SK-N-SH treated with all-trans-retinoic acid at 6 μM for 48 hours (cell line): ENCODE data around the gene MTCL1.

Experiments
- ATAC-seq: fragments of 200-7000 bp; cut with Tn5 transposase; 3 replicates; pipeline ENCODE4 v1.9.1; 2020; ENCODE audit warnings: mild to moderate bottlenecking, moderate library complexity
- ARNTL ChIP-seq: fragments of 450-650 bp; formaldehyde crosslinking; IDR thresholded peaks from 2 replicates; pipeline ENCODE4 v1.5.0; 2020; ENCODE audit warnings: low read depth, mild to moderate bottlenecking, moderate library complexity, borderline replicate concordance
- BACH2 ChIP-seq: fragments of 250-450 bp; sonication (Bioruptor Pico); IDR thresholded peaks from 2 replicates; pipeline ENCODE4 v1.9.0; 2021; ENCODE audit warnings: mild to moderate bottlenecking, borderline replicate concordance
- ESRRG ChIP-seq: fragments of 250-450 bp; sonication (Bioruptor Pico); IDR thresholded peaks from 2 replicates; pipeline ENCODE4 v1.6.1; 2021; ENCODE audit warnings: mild to moderate bottlenecking
- GLIS3 ChIP-seq: fragments of 250-450 bp; sonication (Bioruptor Pico); IDR thresholded peaks from 2 replicates; pipeline ENCODE4 v1.5.0; 2020; ENCODE audit warnings: mild to moderate bottlenecking, moderate library complexity
- ISL1 ChIP-seq: fragments of 250-450 bp; sonication (Bioruptor Pico); IDR thresholded peaks from 2 replicates; pipeline ENCODE4 v2.1.2; 2022; ENCODE audit warnings: mild to moderate bottlenecking, moderate library complexity
- OSR1 ChIP-seq: fragments of 250-450 bp; sonication (Bioruptor Pico); IDR thresholded peaks from 2 replicates; pipeline ENCODE4 v1.8.0; 2022; ENCODE audit warnings: moderate library complexity, mild to moderate bottlenecking, inconsistent platforms
- PPARA ChIP-seq: fragments of 250-450 bp; sonication (Bioruptor Pico); IDR thresholded peaks from 2 replicates; pipeline ENCODE4 v1.5.0; 2020; ENCODE audit warnings: mild to moderate bottlenecking, borderline replicate concordance
- SNAI2 ChIP-seq: fragments of 250-450 bp; sonication (Bioruptor Pico); IDR thresholded peaks from 2 replicates; pipeline ENCODE4 v1.5.0; 2020; ENCODE audit warnings: mild to moderate bottlenecking, moderate library complexity
- TCF4 ChIP-seq: fragments of 250-450 bp; sonication (Bioruptor Pico); IDR thresholded peaks from 2 replicates; pipeline ENCODE4 v1.8.0; 2021; ENCODE audit warnings: mild to moderate bottlenecking, moderate library complexity, borderline replicate concordance
- TOX ChIP-seq: fragments of 250-450 bp; sonication (Bioruptor Pico); IDR thresholded peaks from 2 replicates; pipeline ENCODE4 v1.8.0; 2021; ENCODE audit warnings: mild to moderate bottlenecking, moderate library complexity, borderline replicate concordance
- ZC3H10 ChIP-seq: fragments of 250-450 bp; sonication (Bioruptor Pico); IDR thresholded peaks from 2 replicates; pipeline ENCODE4 v1.5.1; 2021; ENCODE audit warnings: mild to moderate bottlenecking, moderate library complexity
- ZFP3 ChIP-seq: fragments of 250-450 bp; sonication (Bioruptor Pico); IDR thresholded peaks from 2 replicates; pipeline ENCODE4 v1.5.0; 2020; ENCODE audit warnings: mild to moderate bottlenecking, moderate library complexity
- ZFP30 ChIP-seq: fragments of 450-650 bp; formaldehyde crosslinking; IDR thresholded peaks from 2 replicates; pipeline ENCODE4 v1.5.0; 2022; ENCODE audit warnings: mild to moderate bottlenecking, moderate library complexity
- ZNF565 ChIP-seq: fragments of 450-650 bp; formaldehyde crosslinking; conservative IDR thresholded peaks from 2 replicates; pipeline ENCODE4 v1.5.0; 2020; ENCODE audit warnings: low read depth, mild to moderate bottlenecking, moderate library complexity
- ZNF70 ChIP-seq: fragments of 450-650 bp; formaldehyde crosslinking; IDR thresholded peaks from 2 replicates; pipeline ENCODE4 v1.5.0; 2020; ENCODE audit warnings: mild to moderate bottlenecking, moderate library complexity
- ZNF8 ChIP-seq: fragments of 450-650 bp; formaldehyde crosslinking; IDR thresholded peaks from 2 replicates; pipeline ENCODE4 v1.5.0; 2020; ENCODE audit warnings: mild to moderate bottlenecking, moderate library complexity
- TF ChIP-seq, protein P1 (sequence below): fragments of 250-450 bp; sonication (Bioruptor Pico); IDR thresholded peaks from 2 replicates; pipeline ENCODE4 v1.5.1; 2021; ENCODE audit warnings: mild to moderate bottlenecking, moderate library complexity
- TF ChIP-seq, protein P2 (sequence below): fragments of 250-450 bp; sonication (Bioruptor Pico); IDR thresholded peaks from 2 replicates; pipeline ENCODE4 v1.5.1; 2020; ENCODE audit warnings: low read depth, mild to moderate bottlenecking, moderate library complexity
- TF ChIP-seq, protein P3 (sequence below): fragments of 250-450 bp; sonication (Bioruptor Pico); IDR thresholded peaks from 2 replicates; pipeline ENCODE4 v1.8.0; 2020; ENCODE audit warnings: mild to moderate bottlenecking, moderate library complexity, borderline replicate concordance

The MTCL1 gene

DNA sequence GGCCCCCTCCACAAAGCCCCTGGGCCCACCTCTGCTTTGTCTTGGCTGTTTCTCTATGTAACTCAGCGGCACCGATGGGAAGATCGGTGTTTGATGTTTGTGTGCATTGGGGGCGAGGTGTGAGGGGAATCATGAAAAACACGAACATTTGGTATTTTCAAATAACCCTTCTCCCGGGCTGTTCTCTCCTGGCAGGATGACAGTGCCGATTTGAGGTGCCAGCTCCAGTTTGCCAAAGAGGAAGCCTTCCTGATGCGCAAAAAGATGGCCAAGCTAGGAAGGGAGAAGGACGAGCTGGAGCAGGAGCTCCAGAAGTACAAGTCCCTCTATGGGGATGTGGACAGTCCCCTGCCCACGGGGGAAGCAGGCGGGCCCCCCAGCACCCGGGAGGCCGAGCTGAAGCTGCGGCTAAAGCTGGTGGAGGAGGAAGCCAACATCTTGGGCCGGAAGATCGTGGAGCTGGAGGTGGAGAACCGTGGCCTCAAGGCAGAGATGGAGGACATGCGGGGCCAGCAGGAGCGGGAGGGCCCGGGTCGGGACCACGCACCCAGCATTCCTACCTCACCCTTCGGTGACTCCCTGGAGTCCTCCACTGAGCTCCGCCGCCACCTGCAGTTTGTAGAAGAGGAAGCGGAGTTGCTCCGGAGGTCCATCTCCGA is 78.1 kb downstream of the MTCL1 start:
- TF ChIP-seq ISL1 (CRISPR knock-in tag) (no peak), ZNF565 (CRISPR knock-in tag) (no peak), SNAI2 (no peak)
- no peak for ATAC-seq

DNA sequence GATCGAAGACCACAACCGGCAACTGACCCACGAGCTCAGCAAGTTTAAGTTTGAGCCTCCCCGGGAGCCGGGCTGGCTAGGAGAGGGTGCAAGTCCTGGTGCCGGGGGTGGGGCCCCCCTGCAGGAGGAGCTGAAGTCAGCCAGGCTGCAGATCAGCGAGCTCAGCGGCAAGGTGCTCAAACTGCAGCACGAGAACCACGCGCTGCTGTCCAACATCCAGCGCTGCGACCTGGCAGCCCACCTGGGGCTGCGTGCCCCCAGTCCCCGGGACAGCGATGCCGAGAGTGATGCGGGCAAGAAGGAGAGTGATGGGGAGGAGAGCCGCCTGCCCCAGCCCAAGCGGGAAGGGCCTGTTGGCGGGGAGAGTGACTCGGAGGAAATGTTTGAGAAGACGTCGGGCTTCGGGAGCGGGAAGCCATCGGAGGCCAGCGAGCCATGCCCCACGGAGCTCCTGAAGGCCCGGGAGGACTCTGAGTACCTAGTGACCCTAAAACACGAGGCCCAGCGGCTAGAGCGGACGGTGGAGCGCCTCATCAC is 78.7 kb downstream of the MTCL1 start:
- TF ChIP-seq ZC3H10 (CRISPR knock-in tag): no peak
- TF ChIP-seq, protein P1, sequence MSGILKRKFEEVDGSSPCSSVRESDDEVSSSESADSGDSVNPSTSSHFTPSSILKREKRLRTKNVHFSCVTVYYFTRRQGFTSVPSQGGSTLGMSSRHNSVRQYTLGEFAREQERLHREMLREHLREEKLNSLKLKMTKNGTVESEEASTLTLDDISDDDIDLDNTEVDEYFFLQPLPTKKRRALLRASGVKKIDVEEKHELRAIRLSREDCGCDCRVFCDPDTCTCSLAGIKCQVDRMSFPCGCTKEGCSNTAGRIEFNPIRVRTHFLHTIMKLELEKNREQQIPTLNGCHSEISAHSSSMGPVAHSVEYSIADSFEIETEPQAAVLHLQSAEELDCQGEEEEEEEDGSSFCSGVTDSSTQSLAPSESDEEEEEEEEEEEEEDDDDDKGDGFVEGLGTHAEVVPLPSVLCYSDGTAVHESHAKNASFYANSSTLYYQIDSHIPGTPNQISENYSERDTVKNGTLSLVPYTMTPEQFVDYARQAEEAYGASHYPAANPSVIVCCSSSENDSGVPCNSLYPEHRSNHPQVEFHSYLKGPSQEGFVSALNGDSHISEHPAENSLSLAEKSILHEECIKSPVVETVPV (CRISPR knock-in tag): no peak
- TF ChIP-seq, protein P2, sequence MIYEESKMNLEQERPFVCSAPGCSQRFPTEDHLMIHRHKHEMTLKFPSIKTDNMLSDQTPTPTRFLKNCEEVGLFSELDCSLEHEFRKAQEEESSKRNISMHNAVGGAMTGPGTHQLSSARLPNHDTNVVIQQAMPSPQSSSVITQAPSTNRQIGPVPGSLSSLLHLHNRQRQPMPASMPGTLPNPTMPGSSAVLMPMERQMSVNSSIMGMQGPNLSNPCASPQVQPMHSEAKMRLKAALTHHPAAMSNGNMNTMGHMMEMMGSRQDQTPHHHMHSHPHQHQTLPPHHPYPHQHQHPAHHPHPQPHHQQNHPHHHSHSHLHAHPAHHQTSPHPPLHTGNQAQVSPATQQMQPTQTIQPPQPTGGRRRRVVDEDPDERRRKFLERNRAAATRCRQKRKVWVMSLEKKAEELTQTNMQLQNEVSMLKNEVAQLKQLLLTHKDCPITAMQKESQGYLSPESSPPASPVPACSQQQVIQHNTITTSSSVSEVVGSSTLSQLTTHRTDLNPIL: no peak
- no peak for TF ChIP-seq TCF4
- no peak for TF ChIP-seq ZFP3 (CRISPR knock-in tag)
- no peak for TF ChIP-seq PPARA
- no peak for TF ChIP-seq GLIS3 (CRISPR knock-in tag)
- TF ChIP-seq BACH2 (CRISPR knock-in tag): no peak
- no peak for TF ChIP-seq ZNF8 (CRISPR knock-in tag)
- TF ChIP-seq ESRRG (CRISPR knock-in tag): no peak
- no peak for TF ChIP-seq ARNTL (CRISPR knock-in tag)
- no peak for TF ChIP-seq ISL1 (CRISPR knock-in tag)
- TF ChIP-seq SNAI2: no peak
- TF ChIP-seq ZNF70 (CRISPR knock-in tag): no peak
- no peak for TF ChIP-seq OSR1 (CRISPR knock-in tag)
- TF ChIP-seq ZFP30 (CRISPR knock-in tag): no peak
- TF ChIP-seq, protein P3, sequence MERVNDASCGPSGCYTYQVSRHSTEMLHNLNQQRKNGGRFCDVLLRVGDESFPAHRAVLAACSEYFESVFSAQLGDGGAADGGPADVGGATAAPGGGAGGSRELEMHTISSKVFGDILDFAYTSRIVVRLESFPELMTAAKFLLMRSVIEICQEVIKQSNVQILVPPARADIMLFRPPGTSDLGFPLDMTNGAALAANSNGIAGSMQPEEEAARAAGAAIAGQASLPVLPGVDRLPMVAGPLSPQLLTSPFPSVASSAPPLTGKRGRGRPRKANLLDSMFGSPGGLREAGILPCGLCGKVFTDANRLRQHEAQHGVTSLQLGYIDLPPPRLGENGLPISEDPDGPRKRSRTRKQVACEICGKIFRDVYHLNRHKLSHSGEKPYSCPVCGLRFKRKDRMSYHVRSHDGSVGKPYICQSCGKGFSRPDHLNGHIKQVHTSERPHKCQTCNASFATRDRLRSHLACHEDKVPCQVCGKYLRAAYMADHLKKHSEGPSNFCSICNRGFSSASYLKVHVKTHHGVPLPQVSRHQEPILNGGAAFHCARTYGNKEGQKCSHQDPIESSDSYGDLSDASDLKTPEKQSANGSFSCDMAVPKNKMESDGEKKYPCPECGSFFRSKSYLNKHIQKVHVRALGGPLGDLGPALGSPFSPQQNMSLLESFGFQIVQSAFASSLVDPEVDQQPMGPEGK (CRISPR knock-in tag): no peak
- ATAC-seq: no peak

DNA sequence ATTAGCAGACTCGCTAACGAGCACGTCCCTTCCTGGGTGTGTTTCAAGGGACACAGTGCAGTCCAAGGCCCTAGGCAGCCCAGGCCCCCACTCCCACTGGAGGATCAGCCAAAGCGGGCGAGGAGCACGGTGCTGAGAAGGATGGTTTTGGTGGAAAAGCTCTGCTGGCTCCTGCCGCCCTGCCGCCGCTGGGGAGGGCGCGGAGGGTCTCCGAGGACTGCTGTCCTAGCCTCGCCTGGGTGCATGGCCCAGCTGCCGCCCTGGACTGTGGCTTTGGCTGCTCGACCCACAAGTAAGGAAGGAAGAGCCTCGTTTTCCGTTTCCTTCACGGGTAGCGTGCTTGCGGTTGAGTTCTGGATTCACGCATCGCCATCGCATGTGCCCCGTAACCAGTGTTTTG is 79.9 kb downstream of the MTCL1 start:
- no peak for ATAC-seq
- no peak for TF ChIP-seq TOX (CRISPR knock-in tag)
- no peak for TF ChIP-seq PPARA
- TF ChIP-seq OSR1 (CRISPR knock-in tag): no peak
- no peak for TF ChIP-seq ZNF565 (CRISPR knock-in tag)
- no peak for TF ChIP-seq ZFP3 (CRISPR knock-in tag)
- TF ChIP-seq, protein P3 (CRISPR knock-in tag): no peak

- no peak for TF ChIP-seq OSR1 (CRISPR knock-in tag)
- no peak for TF ChIP-seq ARNTL (CRISPR knock-in tag)
- TF ChIP-seq BACH2 (CRISPR knock-in tag): no peak
- ATAC-seq: no peak
These were observed 80.6 kb downstream of the MTCL1 start for GRCh38 chr18:8785855-8786482.
